GM12873 (cell line): ENCODE measurements around the gene KRT28.

Experiments used
- CTCF ChIP-seq: IDR thresholded peaks from 2 replicates; pipeline ENCODE4 v1.5.1; 2012; ENCODE audit warnings: low read depth, mild to moderate bottlenecking, moderate library complexity, low read length, control low read depth; ENCODE audit not compliant: insufficient read depth; ENCODE audit errors: missing control alignments

The KRT28 gene

GRCh38 chr17:40799859-40800258 lies at the start of gene KRT28:
Gene KRT28, minus strand, starts transcription at chr17:40799959. Its CDS starts 66 bp downstream, at chr17:40799893.
- TF ChIP-seq CTCF: no peak

GRCh38 chr17:40848583-40849235 lies 49.0 kb upstream of the KRT28 start:
- no peak for TF ChIP-seq CTCF

GRCh38 chr17:40846515-40847144 lies 46.9 kb upstream of the KRT28 start:
- TF ChIP-seq CTCF: no peak

- TF ChIP-seq CTCF: no peak
Observed at GRCh38 chr17:40844671-40845107, 44.9 kb upstream of the KRT28 start.

- no peak for TF ChIP-seq CTCF
Observed at GRCh38 chr17:40843242-40843641, 43.5 kb upstream of the KRT28 start.

- no peak for TF ChIP-seq CTCF
Observed at GRCh38 chr17:40841246-40841645, 41.5 kb upstream of the KRT28 start.

- TF ChIP-seq CTCF: no peak
Observed at GRCh38 chr17:40839194-40839593, 39.4 kb upstream of the KRT28 start.
